ENCODE measurements around the gene CYTH2.
A peak's percentile ranks its signal among the peaks of the same experiment; 100 is the strongest.
"Not testable (repeated sequence)": the region's sequence is repeated elsewhere in the genome, so short reads cannot be mapped to it uniquely, and the experiment has no call there.

Gene CYTH2

GRCh38 chr19:48513289-48514122, 44.3 kb downstream of the CYTH2 start:
- DNase-seq, result peak; percentile 42 to 73

- no peak for DNase-seq
Observed at GRCh38 chr19:48514123-48514458, 44.9 kb downstream of the CYTH2 start.

- DNase-seq, result no peak
Observed at GRCh38 chr19:48516536-48516935, 47.4 kb downstream of the CYTH2 start.

GRCh38 chr19:48518207-48518606, 49.0 kb downstream of the CYTH2 start:
- no peak for DNase-seq

- DNase-seq, result not testable (repeated sequence)
Observed at GRCh38 chr19:48519426-48519825, 50.3 kb downstream of the CYTH2 start.

- DNase-seq, result no peak
Observed at GRCh38 chr19:48520134-48520533, 51.0 kb downstream of the CYTH2 start.

- DNase-seq, result no peak
Observed at GRCh38 chr19:48524221-48524620, 55.1 kb downstream of the CYTH2 start.

- DNase-seq, result no peak
Observed at GRCh38 chr19:48524732-48525131, 55.6 kb downstream of the CYTH2 start.

GRCh38 chr19:48529156-48529555, 60.0 kb downstream of the CYTH2 start:
- no peak for DNase-seq

GRCh38 chr19:48530066-48530720, 61.0 kb downstream of the CYTH2 start:
- no peak for DNase-seq

- no peak for DNase-seq
Observed at GRCh38 chr19:48530770-48531169, 61.6 kb downstream of the CYTH2 start.

All from SW 1271 (cell line).